Activated T-helper 1 cell treated with anti-CD3 and anti-CD28 coated beads, Interleukin-12 subunit alpha, Interleukin-12 subunit beta, Interleukin-2, Interleukin-4 antibody, amounts not matched to agents 30 ng/mL and 10 ng/mL and 1 ng/mL, durations not matched to agents 14 hours and 24 hours and 36 hours (primary cell): ENCODE measurements around the gene ZNF722. TPM values are rescaled to one million over a fixed set of nuclear protein-coding genes. Genes with fewer than 3 reads are reported as not detected.
"Not testable (repeated sequence)": the region's sequence is repeated elsewhere in the genome, so short reads cannot be mapped to it uniquely, and the experiment has no call there.

Source experiments
- DNase-seq: peaks from one replicate; pipeline ENCODE4 v3.0.0; 2021; ENCODE audit warnings: low spot score
- H3K27ac Mint-ChIP-seq: one replicate; pipeline ENCODE4 v1.8.0; 2021; ENCODE audit warnings: mild to moderate bottlenecking, mixed read lengths
- H3K27me3 Mint-ChIP-seq: one replicate; pipeline ENCODE4 v1.8.0; 2022; ENCODE audit warnings: mild to moderate bottlenecking, moderate library complexity, mixed read lengths; ENCODE audit not compliant: insufficient read depth
- H3K36me3 Mint-ChIP-seq: one replicate; pipeline ENCODE4 v1.8.0; 2021; ENCODE audit warnings: low read depth, mixed read lengths
- H3K4me1 Mint-ChIP-seq: one replicate; pipeline ENCODE4 v1.8.0; 2021; ENCODE audit warnings: low read depth, mixed read lengths
- H3K4me3 Mint-ChIP-seq: one replicate; pipeline ENCODE4 v1.8.0; 2021; ENCODE audit warnings: mild to moderate bottlenecking, moderate library complexity, mixed read lengths
- H3K9me3 Mint-ChIP-seq: one replicate; pipeline ENCODE4 v1.8.0; 2021; ENCODE audit warnings: mixed read lengths
- intact Hi-C: fragments of 100-400 bp; cut with micrococcal nuclease; formaldehyde crosslinking; loops from one replicate; pipeline ENCODE4 v1.15.1; 2024
- total RNA-seq: library from RNA; stranded (reverse); gene quantifications from 2 replicates; pipeline ENCODE4 v1.2.3, GENCODE V29; 2022

ZNF722 gene
- not detected in 2 replicates for total RNA-seq

DNA sequence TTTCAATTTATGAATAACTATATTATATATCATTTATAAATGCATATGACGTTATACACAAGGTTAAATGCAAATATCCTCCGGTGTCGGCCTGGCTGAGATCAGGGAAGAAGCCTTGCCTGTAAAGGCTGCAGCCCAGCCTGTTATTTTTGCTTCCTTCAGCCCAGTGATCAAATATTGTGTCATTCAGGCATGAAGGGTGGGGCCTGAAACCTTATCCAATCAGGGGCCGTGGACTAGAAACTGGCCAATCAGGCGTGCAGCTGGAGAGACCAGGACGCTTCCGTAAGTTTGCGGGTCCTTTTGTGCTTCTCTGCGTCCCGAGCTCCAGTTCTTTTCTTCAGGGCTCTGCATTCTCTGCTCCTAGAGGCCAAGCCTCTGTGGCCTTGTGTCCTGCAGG is at the start of gene ZNF722:
TSS of gene ZNF722 (plus strand) at position 301 of the 400 bp plus-strand sequence. CDS start 113 bp downstream, outside the sequence.
- Mint-ChIP-seq H3K9me3 (peaks cover 27% of the 10 kb centered on the region), H3K27ac (no peak within 1 kb of the TSS), H3K27me3 (no peaks in the 10 kb centered on the region), H3K4me3 (no peak within 1 kb of the TSS), H3K36me3 (no peaks in the 10 kb centered on the region), H3K4me1 (no peaks in the 10 kb centered on the region)
- no peak for DNase-seq
- intact Hi-C loops, result no loop called here

DNA sequence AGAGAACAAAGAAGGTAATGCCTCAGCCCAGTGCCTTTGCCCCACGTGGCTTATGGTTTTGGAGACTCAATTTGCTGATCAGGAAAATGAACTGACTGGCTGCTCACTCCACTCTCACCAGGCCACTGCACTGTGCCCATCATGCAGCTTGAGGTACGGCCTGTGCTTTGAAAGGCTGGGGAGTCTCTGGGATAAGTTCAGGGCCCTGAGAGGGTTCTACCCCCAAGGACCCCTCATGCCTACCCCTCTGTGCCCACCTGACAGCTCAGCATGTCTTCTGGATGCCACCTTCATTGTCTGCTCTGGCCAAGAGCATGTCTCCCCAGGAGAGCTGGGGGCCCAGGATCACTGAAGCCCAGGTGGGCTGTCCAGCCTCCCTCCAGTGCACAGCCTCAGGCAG is 45.5 kb upstream of the ZNF722 start:
- no peak for DNase-seq
- Mint-ChIP-seq H3K4me1 (no peaks in the 10 kb centered on the region), H3K27ac (no peak overlapping the region), H3K36me3 (no peaks in the 10 kb centered on the region), H3K4me3 (no peak overlapping the region), H3K27me3 (no peaks in the 10 kb centered on the region), H3K9me3 (peaks cover 44% of the 10 kb centered on the region)
- intact Hi-C loops, result no loop called here

DNA sequence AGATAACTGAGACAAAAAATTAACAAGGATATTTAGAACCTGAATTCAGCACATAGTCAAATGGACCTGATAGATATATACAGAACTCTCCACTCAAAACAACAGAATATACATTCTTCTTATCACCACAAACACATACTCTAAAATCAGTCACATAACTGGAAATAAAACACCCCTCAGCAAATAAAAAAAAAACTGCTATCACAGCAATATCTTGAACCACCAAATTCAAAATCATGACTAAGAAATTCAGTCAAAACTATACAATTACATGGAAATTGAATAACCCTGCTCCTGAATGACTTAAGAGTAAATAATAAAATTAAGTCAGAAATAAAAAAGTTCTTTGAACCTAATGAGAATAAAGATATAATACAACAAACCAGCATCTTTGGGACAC is 30.0 kb upstream of the ZNF722 start:
- H3K4me1 Mint-ChIP-seq, result no peaks in the 10 kb centered on the region
- no peaks in the 10 kb centered on the region for H3K27me3 Mint-ChIP-seq
- intact Hi-C loops, result no loop called here
- no peak overlapping the region for H3K4me3 Mint-ChIP-seq
- no peak for DNase-seq
- peaks cover 17% of the 10 kb centered on the region for H3K9me3 Mint-ChIP-seq
- no peaks in the 10 kb centered on the region for H3K36me3 Mint-ChIP-seq
- no peak overlapping the region for H3K27ac Mint-ChIP-seq

DNA sequence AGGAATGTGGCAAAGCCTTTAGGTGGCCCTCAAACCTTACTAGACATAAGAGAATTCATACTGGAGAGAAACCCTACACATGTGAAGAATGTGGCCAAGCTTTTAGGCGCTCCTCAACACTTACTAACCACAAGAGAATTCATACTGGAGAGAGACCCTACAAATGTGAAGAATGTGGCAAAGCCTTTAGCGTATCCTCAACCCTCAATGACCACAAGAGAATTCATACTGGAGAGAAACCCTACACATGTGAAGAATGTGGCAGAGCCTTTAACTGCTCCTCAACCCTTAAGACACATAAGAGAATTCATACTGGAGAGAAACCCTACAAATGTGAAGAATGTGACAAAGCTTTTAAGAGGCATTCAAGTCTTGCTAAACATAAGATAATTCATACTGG is 16.8 kb downstream of the ZNF722 start:
- H3K27ac Mint-ChIP-seq, DNase-seq, intact Hi-C loops, H3K27me3 Mint-ChIP-seq, H3K4me3 Mint-ChIP-seq, H3K36me3 Mint-ChIP-seq, H3K4me1 Mint-ChIP-seq: not testable (repeated sequence)
- peaks cover 51% of the 10 kb centered on the region for H3K9me3 Mint-ChIP-seq

DNA sequence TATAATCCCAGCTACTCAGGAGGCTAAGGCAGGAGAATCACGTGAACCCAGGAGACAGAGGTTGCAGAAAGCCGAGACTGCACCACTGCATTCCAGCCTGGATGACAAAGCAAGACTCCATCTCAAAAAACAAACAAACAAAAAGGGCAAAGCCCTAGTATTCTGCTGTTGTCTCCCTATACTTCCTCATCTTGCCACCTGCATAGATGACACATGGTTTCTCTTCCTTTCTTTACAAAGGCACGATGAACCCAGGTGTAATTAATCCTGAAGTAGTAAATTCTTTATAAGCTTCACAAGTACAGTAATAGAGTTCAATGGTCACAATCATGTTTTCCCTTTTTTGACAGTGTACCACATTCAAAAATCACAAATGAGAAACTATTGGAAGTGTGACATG is 36.7 kb downstream of the ZNF722 start:
- Mint-ChIP-seq H3K4me1 (no peaks in the 10 kb centered on the region), H3K27ac (no peak overlapping the region), H3K9me3 (peaks cover 64% of the 10 kb centered on the region), H3K27me3 (no peaks in the 10 kb centered on the region), H3K36me3 (no peaks in the 10 kb centered on the region), H3K4me3 (no peak overlapping the region)
- intact Hi-C loops, result no loop called here
- no peak for DNase-seq

DNA sequence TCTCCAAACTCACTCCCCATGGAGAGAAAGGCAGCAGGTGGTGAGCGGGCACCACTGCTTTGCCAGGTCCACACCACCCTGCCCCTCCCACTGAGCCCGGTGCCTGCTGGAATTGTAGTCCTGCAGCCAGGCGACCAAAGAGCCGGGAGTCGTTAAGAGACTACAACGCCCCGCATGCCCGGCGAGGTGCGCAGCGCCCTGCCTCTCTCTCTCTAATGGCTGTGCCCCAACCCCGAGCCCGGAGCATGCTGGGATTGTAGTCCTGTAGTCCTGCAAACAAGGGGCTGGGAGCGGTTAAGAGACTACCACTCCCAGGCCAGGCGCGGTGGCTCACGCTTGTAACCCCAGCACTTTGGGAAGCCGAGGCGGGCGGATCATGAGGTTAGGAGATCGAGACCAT is 38.4 kb downstream of the ZNF722 start:
- H3K9me3 Mint-ChIP-seq, result peaks cover 54% of the 10 kb centered on the region
- no peak for DNase-seq
- intact Hi-C loops, result no loop called here
- no peaks in the 10 kb centered on the region for H3K4me1 Mint-ChIP-seq
- no peaks in the 10 kb centered on the region for H3K27me3 Mint-ChIP-seq
- no peak overlapping the region for H3K27ac Mint-ChIP-seq
- H3K4me3 Mint-ChIP-seq, result no peak overlapping the region
- no peaks in the 10 kb centered on the region for H3K36me3 Mint-ChIP-seq

DNA sequence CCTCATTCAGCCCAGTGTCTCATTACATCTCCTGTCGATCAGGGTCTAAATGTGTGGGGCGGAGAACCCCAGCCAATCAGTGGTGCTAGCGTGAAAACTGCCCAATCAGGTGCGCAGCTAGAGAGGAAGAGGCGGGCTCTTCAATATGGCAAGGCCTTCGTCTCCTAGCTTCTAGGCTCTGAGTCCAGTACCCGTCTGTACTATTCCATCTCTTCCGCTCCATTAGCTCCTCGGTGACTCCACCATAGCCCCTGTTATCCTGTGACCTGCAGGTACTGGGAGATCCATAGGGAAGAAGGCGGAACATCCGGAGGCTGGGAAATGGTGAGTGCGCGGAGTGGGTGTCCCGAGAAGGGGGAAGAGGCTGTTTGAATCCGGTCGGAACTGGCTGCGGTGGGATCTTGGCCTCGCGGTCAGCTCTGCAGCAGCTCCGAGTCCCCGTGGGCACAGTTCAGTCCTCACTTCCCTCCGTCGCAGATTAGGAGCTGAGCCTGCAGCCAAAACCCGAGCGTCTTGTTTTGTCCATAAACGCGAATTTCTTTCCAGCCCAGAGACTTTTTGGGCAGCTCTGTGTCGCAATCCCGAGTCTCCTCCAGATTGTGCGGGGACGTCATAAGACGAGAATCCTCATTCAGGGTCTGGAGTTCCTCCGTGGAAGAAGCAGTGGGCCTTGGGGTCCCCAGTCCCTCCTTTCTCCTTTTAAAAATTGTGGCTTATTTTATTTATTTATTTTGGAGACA is 46.8 kb downstream of the ZNF722 start, which contains the start of gene ZNF727:
TSS of gene ZNF727 (plus strand) at position 134 of the 740 bp plus-strand sequence. CDS start at position 322, 188 bp downstream.
- no peak within 1 kb of the TSS for H3K4me3 Mint-ChIP-seq
- peaks cover 41% of the 10 kb centered on the region for H3K9me3 Mint-ChIP-seq
- no peaks in the 10 kb centered on the region for H3K27me3 Mint-ChIP-seq

DNA sequence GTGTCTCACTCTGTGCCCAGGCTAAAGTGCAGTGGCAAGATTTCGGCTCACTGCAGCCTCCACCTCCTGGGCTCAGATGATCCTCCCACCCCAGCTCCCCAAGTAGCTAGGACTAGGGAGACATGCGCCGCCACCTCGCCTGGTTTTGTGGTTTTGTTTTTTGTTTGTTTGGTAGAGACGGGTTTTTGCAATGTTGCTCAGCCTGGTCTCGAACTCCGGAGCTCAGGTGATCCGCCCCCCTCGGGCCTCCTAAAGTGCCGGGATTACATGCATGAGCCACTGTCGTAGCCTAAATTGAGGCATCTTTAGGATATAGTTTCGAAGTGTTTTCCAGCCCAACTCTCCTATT is 47.4 kb downstream of the ZNF722 start:
- Mint-ChIP-seq H3K4me1 (no peaks in the 10 kb centered on the region), H3K4me3 (no peak overlapping the region), H3K27ac (no peak overlapping the region), H3K27me3 (no peaks in the 10 kb centered on the region), H3K9me3 (peaks cover 40% of the 10 kb centered on the region), H3K36me3 (no peaks in the 10 kb centered on the region)
- DNase-seq, result no peak
- intact Hi-C loops, result no loop called here

More for the DNA sequence above, 46.8 kb downstream of the ZNF722 start, which contains the start of gene ZNF727:
- Mint-ChIP-seq H3K27ac (no peak within 1 kb of the TSS), H3K4me1 (no peaks in the 10 kb centered on the region), H3K36me3 (no peaks in the 10 kb centered on the region)
- intact Hi-C loops, result no loop called here
- DNase-seq, result no peak

Other genes with a start within 250 kb of the ZNF722 start
- gene ZNF727, start 46.6 kb downstream of the ZNF722 start, total RNA-seq, result 0.12 TPM in 1 of 2 replicates, not detected in the other
- gene ZNF735, start 208.4 kb downstream of the ZNF722 start, total RNA-seq, result not detected in 2 replicates
- gene ZNF679, start 229.6 kb downstream of the ZNF722 start, total RNA-seq, result not detected in 2 replicates